Left ventricle myocardium inferior (tissue), 1 donor: Measurements from ENCODE around the gene TMPRSS7. TPM values are rescaled to one million over a fixed set of nuclear protein-coding genes. Genes with fewer than 3 reads are reported as not detected.

Experiments
- DNase-seq: peaks from one replicate; pipeline ENCODE4 v3.0.0-alpha.2; 2020
- H3K27ac ChIP-seq: fragments of 200-600 bp; replicated peaks from 2 replicates; pipeline ENCODE4 v1.8.0; 2021
- H3K27me3 ChIP-seq: fragments of 200-600 bp; 2 replicates; pipeline ENCODE4 v1.8.0; 2021; ENCODE audit warnings: low read depth
- H3K36me3 ChIP-seq: fragments of 200-600 bp; 2 replicates; pipeline ENCODE4 v1.8.0; 2021
- H3K4me1 ChIP-seq: fragments of 200-600 bp; 2 replicates; pipeline ENCODE4 v1.8.0; 2021
- H3K4me3 ChIP-seq: fragments of 200-600 bp; 2 replicates; pipeline ENCODE4 v1.8.0; 2021; ENCODE audit warnings: mild to moderate bottlenecking, moderate library complexity
- H3K9me3 ChIP-seq: fragments of 200-600 bp; replicated peaks from 2 replicates; pipeline ENCODE4 v1.8.0; 2021
- CTCF ChIP-seq: fragments of 200-600 bp; IDR thresholded peaks from 2 replicates; pipeline ENCODE4 v1.8.0; 2021; ENCODE audit warnings: antibody characterized with exemption, mild to moderate bottlenecking, borderline replicate concordance
- intact Hi-C: fragments of 100-400 bp; cut with micrococcal nuclease; formaldehyde crosslinking; loops from one replicate; pipeline ENCODE4 v1.11.0; 2022
- total RNA-seq: library from RNA; stranded (reverse); fragmentation: NEBNext Ultra II Directional; extraction: Animal tissue kit (Norgen Biotek cat#: 25700); gene quantifications from one replicate; pipeline ENCODE4 v1.2.1, GENCODE V29; 2021
- donor health status: DM: no; HTN: yes; CAD: no; lungs with severe emphysema.

TMPRSS7 gene
- total RNA-seq, 1 donor from 2014 or later, result not detected

GRCh38 chr3:112003321-112004080 is 31.0 kb upstream of the TMPRSS7 start:
- Histone ChIP-seq H3K4me1 (peaks cover 29% of the 10 kb centered on the region), H3K4me3 (no peak overlapping the region), H3K36me3 (no peaks in the 10 kb centered on the region), H3K27me3 (peaks cover 19% of the 10 kb centered on the region), H3K27ac (no peak overlapping the region), H3K9me3 (no peaks in the 10 kb centered on the region)
- no peak for DNase-seq
- intact Hi-C loops, result no loop called here
- TF ChIP-seq CTCF, result no peak

DNA sequence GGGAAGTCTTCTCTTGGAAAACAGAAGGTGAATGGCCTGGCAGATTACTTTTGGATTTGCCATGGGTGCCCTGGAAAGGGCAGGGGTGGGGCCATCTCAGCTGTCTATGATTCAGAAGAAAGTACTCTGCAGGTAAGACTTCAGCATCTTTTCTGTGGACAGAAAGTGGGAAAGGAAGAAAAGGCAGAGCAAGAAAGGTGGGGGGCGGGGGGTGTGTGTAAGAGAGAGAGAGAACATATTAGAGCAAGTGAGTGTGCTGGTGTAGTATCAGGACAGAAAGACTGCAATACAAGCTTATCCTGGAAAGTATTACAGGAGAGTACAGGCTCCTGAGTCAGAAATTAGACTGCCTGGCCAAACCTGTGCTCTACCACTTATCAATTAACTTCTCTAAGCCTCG is 30.3 kb upstream of the TMPRSS7 start:
- no peak for TF ChIP-seq CTCF

DNA sequence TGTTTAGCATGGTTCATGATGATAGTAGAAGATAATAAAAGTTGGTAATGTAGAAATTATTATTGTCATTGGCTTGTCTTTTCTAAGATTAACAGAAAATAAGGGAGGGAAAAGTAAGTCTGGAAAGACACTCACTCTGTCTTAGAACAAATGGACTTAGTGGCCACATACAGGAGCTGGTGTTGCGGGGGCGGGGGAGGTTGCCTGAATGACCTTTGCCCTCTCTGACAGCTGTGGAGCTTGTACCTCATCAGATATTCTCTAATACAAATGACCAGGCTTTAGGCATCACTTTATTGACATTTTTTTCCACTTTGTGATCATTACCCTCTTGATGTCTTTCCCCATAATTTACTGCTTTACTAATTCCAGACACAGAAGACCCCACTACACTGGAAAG is 29.9 kb upstream of the TMPRSS7 start:
- Histone ChIP-seq H3K4me3 (no peak overlapping the region), H3K4me1 (peaks cover 21% of the 10 kb centered on the region), H3K36me3 (no peaks in the 10 kb centered on the region), H3K27me3 (peaks cover 14% of the 10 kb centered on the region), H3K9me3 (no peaks in the 10 kb centered on the region), H3K27ac (no peak overlapping the region)
- TF ChIP-seq CTCF, result no peak
- DNase-seq, result no peak
- intact Hi-C loops, result no loop called here

More for the DNA sequence above, 30.3 kb upstream of the TMPRSS7 start:
- intact Hi-C loops, result no loop called here
- no peak for DNase-seq
- H3K4me3 ChIP-seq, result no peak overlapping the region
- H3K27me3 ChIP-seq, result peaks cover 19% of the 10 kb centered on the region
- H3K9me3 ChIP-seq, result no peaks in the 10 kb centered on the region
- H3K36me3 ChIP-seq, result no peaks in the 10 kb centered on the region
- H3K4me1 ChIP-seq, result peaks cover 23% of the 10 kb centered on the region
- H3K27ac ChIP-seq, result no peak overlapping the region

DNA sequence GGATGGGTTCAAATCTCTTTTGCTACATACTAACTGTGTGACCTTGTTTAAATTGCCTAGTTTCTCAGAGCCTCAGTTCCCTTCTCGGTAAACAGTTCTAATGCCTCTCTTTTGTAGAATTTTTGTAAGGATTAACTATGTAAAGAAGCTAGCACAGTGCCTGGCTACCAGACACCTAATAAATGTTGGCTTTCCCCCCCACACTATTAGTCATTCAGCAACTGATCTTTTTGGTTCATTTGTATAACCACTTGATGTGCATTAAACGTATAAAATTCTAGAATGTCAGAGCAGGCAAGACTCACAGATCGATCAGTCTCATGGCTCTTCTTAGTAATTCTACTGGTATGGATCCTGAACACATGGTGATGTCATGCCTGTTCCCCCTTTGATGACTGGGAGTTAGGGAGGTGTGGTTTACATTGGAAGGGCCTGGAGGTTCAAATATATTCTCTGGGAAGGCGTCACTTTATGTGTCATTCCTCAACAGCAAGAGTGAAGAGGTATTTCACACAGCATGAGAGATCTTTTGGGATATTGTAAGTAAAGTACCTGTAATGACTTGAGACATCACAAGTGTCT is 29.4 kb upstream of the TMPRSS7 start:
- Histone ChIP-seq H3K27me3 (peaks cover 9% of the 10 kb centered on the region), H3K9me3 (no peaks in the 10 kb centered on the region), H3K27ac (no peak overlapping the region), H3K4me1 (peaks cover 22% of the 10 kb centered on the region), H3K4me3 (no peak overlapping the region), H3K36me3 (no peaks in the 10 kb centered on the region)
- intact Hi-C loops, result no loop called here
- no peak for TF ChIP-seq CTCF
- no peak for DNase-seq

DNA sequence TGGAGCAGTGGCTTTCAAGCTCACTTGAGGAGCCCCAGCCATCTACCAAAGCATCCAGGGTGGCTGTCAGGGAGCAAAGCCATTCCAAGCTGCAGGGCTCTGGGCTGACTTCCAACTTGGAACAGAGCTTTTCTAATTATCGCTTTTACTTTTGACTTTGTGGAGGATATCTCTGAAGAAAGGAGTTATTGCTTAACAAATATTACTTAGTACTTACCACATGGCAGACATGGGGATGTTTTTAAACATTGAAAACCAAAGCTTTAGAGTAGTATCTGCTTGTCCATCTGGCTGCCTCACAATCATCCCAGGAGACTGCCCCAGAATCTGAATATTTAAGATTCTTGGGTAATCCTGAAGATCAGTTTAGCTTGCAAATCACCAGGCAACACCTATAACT is 26.9 kb upstream of the TMPRSS7 start:
- H3K27ac ChIP-seq, result no peak overlapping the region
- H3K4me3 ChIP-seq, result no peak overlapping the region
- TF ChIP-seq CTCF, result no peak
- intact Hi-C loops, result no loop called here
- DNase-seq, result no peak
- no peaks in the 10 kb centered on the region for H3K27me3 ChIP-seq
- no peaks in the 10 kb centered on the region for H3K36me3 ChIP-seq
- H3K9me3 ChIP-seq, result no peaks in the 10 kb centered on the region
- H3K4me1 ChIP-seq, result peaks cover 43% of the 10 kb centered on the region
